Ammon's horn (tissue), 1 donor: ENCODE results near the gene MLST8.
"Not testable (repeated sequence)": the region's sequence is repeated elsewhere in the genome, so short reads cannot be mapped to it uniquely, and the experiment has no call there.

ENCODE experiments used
- DNase-seq: peaks from one replicate; pipeline ENCODE4 v3.0.0-alpha.2; 2016; ENCODE audit warnings: low spot score

Gene MLST8

GRCh38 chr16:2190659-2191445 lies 14.4 kb upstream of the MLST8 start:
- DNase-seq, result peak; percentile 75

- no peak for DNase-seq
Measured at GRCh38 chr16:2191446-2191706, 13.9 kb upstream of the MLST8 start.

GRCh38 chr16:2194166-2194834 lies 11.0 kb upstream of the MLST8 start:
- no peak for DNase-seq

GRCh38 chr16:2194852-2195321 lies 10.4 kb upstream of the MLST8 start:
- no peak for DNase-seq

- DNase-seq, result no peak
Measured at GRCh38 chr16:2195322-2196161, 9.7 kb upstream of the MLST8 start.

- DNase-seq, result no peak
Measured at GRCh38 chr16:2196162-2196980, 8.9 kb upstream of the MLST8 start, which contains the start of gene CASKIN1. TSS of gene CASKIN1 (minus strand) at chr16:2196605. CDS start at chr16:2196432, 173 bp downstream.

GRCh38 chr16:2196981-2197511 lies 8.2 kb upstream of the MLST8 start:
- DNase-seq, result no peak

GRCh38 chr16:2197765-2198164 lies 7.5 kb upstream of the MLST8 start:
- no peak for DNase-seq

GRCh38 chr16:2198283-2198682 lies 7.0 kb upstream of the MLST8 start:
- no peak for DNase-seq

- DNase-seq, result no peak
Measured at GRCh38 chr16:2199095-2199494, 6.2 kb upstream of the MLST8 start.

- no peak for DNase-seq
Measured at GRCh38 chr16:2199621-2200139, 5.6 kb upstream of the MLST8 start.

GRCh38 chr16:2200313-2200712 lies 4.9 kb upstream of the MLST8 start:
- no peak for DNase-seq

GRCh38 chr16:2203119-2203688 lies 2.0 kb upstream of the MLST8 start:
- DNase-seq, result not testable (repeated sequence)

- no peak for DNase-seq
Measured at GRCh38 chr16:2204416-2205103, 694 bp upstream of the MLST8 start.

GRCh38 chr16:2205967-2206313 lies 686 bp downstream of the MLST8 start:
- no peak for DNase-seq

- DNase-seq, result no peak
Measured at GRCh38 chr16:2206420-2206779, 1.1 kb downstream of the MLST8 start.

- no peak for DNase-seq
Measured at GRCh38 chr16:2206780-2207433, 1.7 kb downstream of the MLST8 start.

- DNase-seq, result no peak
Measured at GRCh38 chr16:2207872-2208271, 2.6 kb downstream of the MLST8 start.

- no peak for DNase-seq
Measured at GRCh38 chr16:2208308-2208707, 3.1 kb downstream of the MLST8 start.

- no peak for DNase-seq
Measured at GRCh38 chr16:2208772-2209171, 3.5 kb downstream of the MLST8 start.
